A673 (cell line): ENCODE measurements around the gene INTS15.

ENCODE experiments used
- EZH2 ChIP-seq: fragments of 200-600 bp; sonication (generic); IDR thresholded peaks from 2 replicates; pipeline ENCODE4 v1.6.1; 2017; ENCODE audit warnings: borderline replicate concordance, low read depth, mild to moderate bottlenecking, mixed read lengths, antibody characterized with exemption, low read length; ENCODE audit not compliant: poor library complexity, severe bottlenecking
- TF ChIP-seq, protein P1 (sequence below): fragments of 300-800, 200-600 bp; sonication (generic); conservative IDR thresholded peaks from 2 replicates; pipeline ENCODE4 v1.5.1; 2017; ENCODE audit warnings: low read depth, mild to moderate bottlenecking, antibody characterized with exemption, low read length, moderate library complexity, mixed read lengths

DNA sequence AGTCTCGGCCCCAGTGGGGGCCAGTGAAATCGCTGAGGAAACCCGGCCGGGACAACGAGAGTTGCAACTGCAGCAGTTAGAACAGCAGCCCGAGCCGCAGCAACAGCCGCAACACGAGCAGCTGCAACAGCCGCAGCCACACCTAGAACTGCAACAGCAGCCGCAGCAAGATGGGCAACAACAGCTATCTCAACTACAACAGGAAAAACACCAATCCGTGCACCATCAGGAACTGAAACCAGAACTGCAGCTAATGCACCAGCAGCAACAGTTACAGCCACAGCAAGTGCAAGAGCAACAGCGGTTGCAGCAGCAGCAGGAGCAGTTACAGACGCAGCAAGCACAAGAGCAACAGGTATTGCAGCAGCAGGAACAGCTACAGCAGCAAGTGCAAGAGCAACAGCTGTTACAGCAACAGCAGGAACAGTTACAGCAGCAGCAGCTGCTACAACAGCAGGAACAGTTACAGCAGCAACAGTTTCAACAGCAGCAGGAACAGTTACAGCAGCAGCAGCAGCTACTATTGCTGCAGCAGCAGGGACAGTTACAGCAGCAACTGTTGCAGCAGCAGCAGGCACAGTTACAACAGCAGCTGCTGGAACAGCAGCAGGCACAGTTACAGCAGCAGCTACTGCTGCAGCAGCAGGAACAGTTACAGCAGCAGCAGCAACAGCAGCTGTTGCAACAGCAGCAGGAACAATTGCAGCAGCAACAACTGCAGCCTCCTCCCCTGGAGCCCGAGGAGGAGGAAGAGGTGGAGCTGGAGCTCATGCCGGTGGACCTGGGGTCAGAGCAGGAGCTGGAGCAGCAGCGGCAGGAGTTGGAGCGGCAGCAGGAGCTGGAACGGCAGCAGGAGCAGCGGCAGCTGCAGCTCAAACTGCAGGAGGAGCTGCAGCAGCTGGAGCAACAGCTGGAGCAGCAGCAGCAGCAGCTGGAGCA, 31.6 kb downstream of the INTS15 start:
- TF ChIP-seq, protein P1, sequence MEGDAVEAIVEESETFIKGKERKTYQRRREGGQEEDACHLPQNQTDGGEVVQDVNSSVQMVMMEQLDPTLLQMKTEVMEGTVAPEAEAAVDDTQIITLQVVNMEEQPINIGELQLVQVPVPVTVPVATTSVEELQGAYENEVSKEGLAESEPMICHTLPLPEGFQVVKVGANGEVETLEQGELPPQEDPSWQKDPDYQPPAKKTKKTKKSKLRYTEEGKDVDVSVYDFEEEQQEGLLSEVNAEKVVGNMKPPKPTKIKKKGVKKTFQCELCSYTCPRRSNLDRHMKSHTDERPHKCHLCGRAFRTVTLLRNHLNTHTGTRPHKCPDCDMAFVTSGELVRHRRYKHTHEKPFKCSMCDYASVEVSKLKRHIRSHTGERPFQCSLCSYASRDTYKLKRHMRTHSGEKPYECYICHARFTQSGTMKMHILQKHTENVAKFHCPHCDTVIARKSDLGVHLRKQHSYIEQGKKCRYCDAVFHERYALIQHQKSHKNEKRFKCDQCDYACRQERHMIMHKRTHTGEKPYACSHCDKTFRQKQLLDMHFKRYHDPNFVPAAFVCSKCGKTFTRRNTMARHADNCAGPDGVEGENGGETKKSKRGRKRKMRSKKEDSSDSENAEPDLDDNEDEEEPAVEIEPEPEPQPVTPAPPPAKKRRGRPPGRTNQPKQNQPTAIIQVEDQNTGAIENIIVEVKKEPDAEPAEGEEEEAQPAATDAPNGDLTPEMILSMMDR, result no peak
- TF ChIP-seq EZH2, result no peak
